Kidney (tissue), 14 donors: Measurements from ENCODE around the gene RETREG1. TPM values are rescaled to one million over a fixed set of nuclear protein-coding genes. Genes with fewer than 3 reads are reported as not detected.

Experiments used
- DNase-seq, 5 donors: peaks; one replicate each; pipeline ENCODE4 v3.0.0-alpha.2; 2013 to 2020
- FAIRE-seq: peaks from 2 replicates; lab custom pipeline; 2012; peaks lifted over from hg19 to GRCh38; lab: Jason Lieb, UNC
- H3K27ac ChIP-seq, 2 donors: one replicate each; pipeline ENCODE4 v1.7.0; 2013; ENCODE audit warnings: low read depth in 2 of 2, low read length in 2 of 2, inconsistent platforms in 1 of 2
- H3K27me3 ChIP-seq: one replicate; pipeline ENCODE4 v1.7.1; 2013; ENCODE audit warnings: low read length, inconsistent platforms; ENCODE audit not compliant: control insufficient read depth, insufficient read depth
- H3K36me3 ChIP-seq, 3 donors: one replicate each; pipeline versions ENCODE4 v1.7.0 to v1.7.1; 2013; ENCODE audit warnings: low read length in 3 of 3, control low read depth in 1 of 3, inconsistent platforms in 1 of 3; ENCODE audit not compliant: insufficient read depth in 3 of 3, control insufficient read depth in 2 of 3
- H3K4me1 ChIP-seq, 3 donors: one replicate each; pipeline versions ENCODE4 v1.7.0 to v1.7.1; 2013; ENCODE audit warnings: low read length in 3 of 3, inconsistent platforms in 1 of 3, low read depth in 1 of 3; ENCODE audit not compliant: control insufficient read depth in 2 of 3, insufficient read depth in 2 of 3
- H3K4me3 ChIP-seq, 3 donors: one replicate each; pipeline versions ENCODE4 v1.7.0 to v1.8.1; 2013; ENCODE audit warnings: low read length in 3 of 3, control low read depth in 1 of 3, inconsistent platforms in 1 of 3
- H3K9ac ChIP-seq, 3 donors: one replicate each; pipeline versions ENCODE4 v1.7.0 to v1.7.1; 2013; ENCODE audit warnings: low read length in 3 of 3, control low read depth in 1 of 3, inconsistent platforms in 1 of 3
- H3K9me3 ChIP-seq, 3 donors: one replicate each; pipeline versions ENCODE4 v1.7.0 to v1.7.1; 2013; ENCODE audit warnings: low read length in 3 of 3, control low read depth in 1 of 3, inconsistent platforms in 1 of 3; ENCODE audit not compliant: control insufficient read depth in 2 of 3, insufficient read depth in 1 of 3
- intact Hi-C: fragments of 100-400 bp; cut with DNase I; formaldehyde crosslinking; loops from one replicate; pipeline ENCODE4 v1.11.1; 2022
- polyA plus RNA-seq: library from polyadenylated mRNA; stranded (reverse); fragments of 350-450 nt; fragmentation: Illumina TruSeq; extraction: RNeasy Lipid Tissue Mini Kit (QIAGEN cat#74804); gene quantifications from one replicate; pipeline ENCODE4 v1.2.3, GENCODE V29; 2014; ENCODE audit warnings: low read depth, low replicate concordance; ENCODE audit not compliant: insufficient read depth
- total RNA-seq: library from RNA; stranded (reverse); fragmentation: NEBNext Ultra II Directional; extraction: Animal tissue kit (Norgen Biotek cat#: 25700); gene quantifications from one replicate; pipeline ENCODE4 v1.2.1, GENCODE V29; 2021
- TF ChIP-seq, protein P1 (sequence below): IDR thresholded peaks from 3 replicates; pipeline ENCODE4 v1.5.1; 2012; ENCODE audit warnings: mild to moderate bottlenecking, moderate library complexity, borderline replicate concordance; ENCODE audit not compliant: insufficient read depth; ENCODE audit errors: extremely low read depth
- donor health status: control.
- donor health status: control.
- donor health status: control.
- donor health status: control.
- donor health status: control.
- donor health status: DM: yes; HTN: yes; CAD: no.
- donor health status: Normal renal cell carcinoma (clear cell type).

RETREG1 gene
- total and polyA plus RNA-seq, 2 donors from 2014 or later = 53.6 to 104 TPM

DNA sequence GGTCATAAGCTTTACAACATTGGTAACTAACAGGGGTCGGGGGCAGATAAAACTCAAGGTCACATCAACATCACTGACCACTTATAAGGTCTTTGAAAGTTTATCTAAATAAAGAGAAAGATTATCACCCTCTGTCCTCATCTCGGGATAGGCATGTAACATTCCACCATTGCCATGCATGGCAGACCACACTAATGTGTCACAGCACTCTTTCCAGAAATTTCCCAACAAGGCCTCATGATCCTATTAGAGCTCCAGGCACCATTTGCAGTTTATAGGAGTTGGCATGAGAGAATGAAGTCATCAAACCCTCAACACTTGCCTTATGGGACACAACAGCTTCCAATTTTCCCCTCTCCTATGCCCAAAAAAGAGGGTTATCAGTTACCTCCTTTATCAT lies 119.3 kb downstream of the RETREG1 start:
- H3K9ac ChIP-seq = no peak overlapping the region
- intact Hi-C loops = no loop called here
- no peak overlapping the region for H3K27ac ChIP-seq
- TF ChIP-seq, protein P1, sequence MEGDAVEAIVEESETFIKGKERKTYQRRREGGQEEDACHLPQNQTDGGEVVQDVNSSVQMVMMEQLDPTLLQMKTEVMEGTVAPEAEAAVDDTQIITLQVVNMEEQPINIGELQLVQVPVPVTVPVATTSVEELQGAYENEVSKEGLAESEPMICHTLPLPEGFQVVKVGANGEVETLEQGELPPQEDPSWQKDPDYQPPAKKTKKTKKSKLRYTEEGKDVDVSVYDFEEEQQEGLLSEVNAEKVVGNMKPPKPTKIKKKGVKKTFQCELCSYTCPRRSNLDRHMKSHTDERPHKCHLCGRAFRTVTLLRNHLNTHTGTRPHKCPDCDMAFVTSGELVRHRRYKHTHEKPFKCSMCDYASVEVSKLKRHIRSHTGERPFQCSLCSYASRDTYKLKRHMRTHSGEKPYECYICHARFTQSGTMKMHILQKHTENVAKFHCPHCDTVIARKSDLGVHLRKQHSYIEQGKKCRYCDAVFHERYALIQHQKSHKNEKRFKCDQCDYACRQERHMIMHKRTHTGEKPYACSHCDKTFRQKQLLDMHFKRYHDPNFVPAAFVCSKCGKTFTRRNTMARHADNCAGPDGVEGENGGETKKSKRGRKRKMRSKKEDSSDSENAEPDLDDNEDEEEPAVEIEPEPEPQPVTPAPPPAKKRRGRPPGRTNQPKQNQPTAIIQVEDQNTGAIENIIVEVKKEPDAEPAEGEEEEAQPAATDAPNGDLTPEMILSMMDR = no peak
- no peak overlapping the region for H3K4me3 ChIP-seq
- H3K9me3 ChIP-seq = peaks cover 0 to 16% (median 0%) of the 10 kb centered on the region in 3 donors
- FAIRE-seq (no peak), DNase-seq (no peak)
- H3K4me1 ChIP-seq = no peaks in the 10 kb centered on the region
- H3K27me3 ChIP-seq = no peaks in the 10 kb centered on the region
- H3K36me3 ChIP-seq = no peaks in the 10 kb centered on the region

DNA sequence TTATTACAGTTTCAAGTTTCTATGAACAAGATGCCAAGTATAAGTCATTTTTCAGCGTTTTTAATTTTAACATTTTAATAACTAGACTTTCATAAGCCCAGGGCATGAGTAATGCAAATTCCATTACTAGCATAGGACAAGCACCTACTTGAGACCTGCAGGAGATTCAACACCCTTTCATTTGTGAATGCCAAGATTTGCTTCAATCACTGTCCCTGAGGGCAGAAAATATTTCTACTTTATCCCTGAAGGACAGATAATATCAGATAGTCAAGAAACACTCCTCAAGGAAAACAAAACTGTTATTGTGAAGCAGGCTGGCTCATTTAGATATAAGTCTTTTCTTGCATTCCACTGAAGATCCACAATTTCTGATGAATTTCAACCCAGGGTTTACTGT lies 123.5 kb downstream of the RETREG1 start:
- Histone ChIP-seq H3K4me1 (peaks cover 0 to 2% (median 0%) of the 10 kb centered on the region in 3 donors), H3K27ac (no peak overlapping the region), H3K4me3 (no peak overlapping the region), H3K27me3 (no peaks in the 10 kb centered on the region), H3K9ac (no peak overlapping the region), H3K36me3 (no peaks in the 10 kb centered on the region), H3K9me3 (peaks cover 0 to 16% (median 0%) of the 10 kb centered on the region in 3 donors)
- TF ChIP-seq, protein P1 = no peak
- intact Hi-C loops = no loop called here
- FAIRE-seq (no peak), DNase-seq (no peak)

DNA sequence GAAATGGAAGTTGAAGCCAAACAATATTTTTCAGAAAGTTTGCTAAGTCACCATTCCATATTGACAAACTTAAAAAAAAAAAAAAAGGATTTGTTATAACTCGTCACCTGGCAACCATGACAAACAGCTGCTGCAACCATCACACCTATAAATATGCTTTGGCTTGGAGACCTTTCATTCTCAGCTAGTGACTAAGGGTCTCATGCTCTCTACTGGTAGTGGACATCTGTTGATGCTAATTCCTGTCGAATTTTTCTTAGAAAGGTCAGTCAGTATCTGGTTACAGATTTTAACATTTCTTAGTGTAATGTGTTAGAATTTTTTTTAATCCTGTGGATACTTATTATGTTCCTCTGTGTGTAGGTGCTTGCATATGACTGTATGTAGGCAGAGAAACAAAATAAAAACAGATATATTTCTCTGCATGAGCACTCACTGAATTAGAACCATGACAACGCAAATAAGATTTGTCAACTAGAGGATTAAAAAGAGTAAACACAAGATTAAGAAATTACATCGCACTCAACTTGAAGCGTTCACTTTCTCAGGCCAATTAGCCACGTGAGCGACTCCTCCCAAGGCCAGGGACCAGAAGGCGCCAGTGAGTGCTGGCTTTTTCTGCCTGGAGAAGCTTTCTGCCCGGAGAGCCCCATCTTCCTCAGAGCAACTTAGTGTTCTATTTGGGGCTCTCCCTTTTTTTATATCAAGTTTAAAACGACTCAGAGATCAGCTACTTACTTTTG lies 124.2 kb downstream of the RETREG1 start:
- H3K27ac ChIP-seq = no peak overlapping the region
- peak in 2 of 5 donors; percentile 14 to 21 for DNase-seq

More for the DNA sequence above, 124.2 kb downstream of the RETREG1 start:
- no peak for FAIRE-seq
- Histone ChIP-seq H3K36me3 (no peaks in the 10 kb centered on the region), H3K9me3 (peaks cover 0 to 16% (median 0%) of the 10 kb centered on the region in 3 donors), H3K4me1 (peaks cover 0 to 9% (median 0%) of the 10 kb centered on the region in 3 donors), H3K4me3 (no peak overlapping the region), H3K9ac (no peak overlapping the region), H3K27me3 (no peaks in the 10 kb centered on the region)
- TF ChIP-seq, protein P1 = no peak
- intact Hi-C loops = no loop called here
